Fibroblast of the aortic adventitia (primary cell): ENCODE data around the gene MRGPRX2. TPM values are rescaled to one million over a fixed set of nuclear protein-coding genes. Genes with fewer than 3 reads are reported as not detected.

Experiments used
- DNase-seq: peaks from one replicate; pipeline ENCODE4 v3.0.0-alpha.2; 2010; ENCODE audit warnings: low read depth
- H3K4me3 ChIP-seq: 2 replicates; pipeline ENCODE4 v1.5.1; 2011; ENCODE audit warnings: low read depth, mild to moderate bottlenecking, control low read depth, low read length, moderate library complexity
- CTCF ChIP-seq: IDR thresholded peaks from 2 replicates; pipeline ENCODE4 v1.5.1; 2011; ENCODE audit warnings: mild to moderate bottlenecking, low read length, control low read depth, inconsistent platforms; ENCODE audit not compliant: insufficient read depth
- total RNA-seq: library from RNA; depleted of rRNA; stranded (reverse); fragments of >200 nt; gene quantifications from 2 replicates; pipeline ENCODE4 v1.2.3, GENCODE V29; 2012; ENCODE audit warnings: low replicate concordance

Gene MRGPRX2
- not detected in 2 replicates for total RNA-seq

GRCh38 chr11:19060629-19061028 lies at the start of gene MRGPRX2:
Gene MRGPRX2, minus strand, starts transcription at chr11:19060717. Its CDS starts 4,315 bp downstream, at chr11:19056402.
- no peak for DNase-seq
- no peak within 1 kb of the TSS for H3K4me3 ChIP-seq
- no peak for TF ChIP-seq CTCF

- TF ChIP-seq CTCF: no peak
- H3K4me3 ChIP-seq: no peak overlapping the region
- DNase-seq: no peak
These were observed 49.8 kb upstream of the MRGPRX2 start for GRCh38 chr11:19110295-19110694.

- no peak for TF ChIP-seq CTCF
- no peak for DNase-seq
- no peak overlapping the region for H3K4me3 ChIP-seq
These were observed 46.6 kb upstream of the MRGPRX2 start for GRCh38 chr11:19107125-19107524.

GRCh38 chr11:19105011-19105410 lies 44.5 kb upstream of the MRGPRX2 start:
- peak; percentile 39 for DNase-seq
- H3K4me3 ChIP-seq: no peak overlapping the region
- TF ChIP-seq CTCF: no peak

- no peak for TF ChIP-seq CTCF
- no peak overlapping the region for H3K4me3 ChIP-seq
- no peak for DNase-seq
These were observed 42.0 kb upstream of the MRGPRX2 start for GRCh38 chr11:19102521-19102900.

GRCh38 chr11:19101796-19102520 lies 41.4 kb upstream of the MRGPRX2 start:
- DNase-seq: no peak
- TF ChIP-seq CTCF: no peak
- H3K4me3 ChIP-seq: no peak overlapping the region

GRCh38 chr11:19100885-19101284 lies 40.4 kb upstream of the MRGPRX2 start:
- no peak for DNase-seq
- no peak for TF ChIP-seq CTCF
- H3K4me3 ChIP-seq: no peak overlapping the region
